GM23338 (cell line): ENCODE results near the gene VWA7. TPM values are rescaled to one million over a fixed set of nuclear protein-coding genes. Genes with fewer than 3 reads are reported as not detected.
A peak's percentile ranks its signal among the peaks of the same experiment; 100 is the strongest.
"Not testable (repeated sequence)": the region's sequence is repeated elsewhere in the genome, so short reads cannot be mapped to it uniquely, and the experiment has no call there.

Source experiments
- ATAC-seq: fragments of 200-7000 bp; cut with Tn5 transposase; 3 replicates; pipeline ENCODE4 v1.9.1; 2020
- DNase-seq: peaks from one replicate; pipeline ENCODE4 v3.0.0-alpha.2; 2015; ENCODE audit warnings: low spot score
- H2AFZ ChIP-seq: fragments of 200-600 bp; sonication (generic); 2 replicates; pipeline ENCODE4 v1.8.0; 2016; ENCODE audit warnings: antibody characterized with exemption, mild to moderate bottlenecking, moderate library complexity
- H3F3A ChIP-seq: fragments of 200-600 bp; sonication (generic); replicated peaks from 2 replicates; pipeline ENCODE4 v1.8.0; 2017; ENCODE audit warnings: antibody characterized with exemption, mixed run types, low read depth
- H3K27ac ChIP-seq: fragments of 200-600 bp; sonication (generic); 2 replicates; pipeline ENCODE4 v1.6.1; 2016; ENCODE audit warnings: low read depth
- H3K27me3 ChIP-seq: fragments of 200-600 bp; sonication (generic); 2 replicates; pipeline ENCODE4 v1.8.0; 2016; ENCODE audit warnings: mild to moderate bottlenecking, mixed run types, moderate library complexity; ENCODE audit not compliant: insufficient read depth
- H3K36me3 ChIP-seq: fragments of 200-600 bp; sonication (generic); 2 replicates; pipeline ENCODE4 v1.8.0; 2016; ENCODE audit warnings: mild to moderate bottlenecking; ENCODE audit not compliant: insufficient read depth
- H3K4me1 ChIP-seq: fragments of 200-600 bp; sonication (generic); 2 replicates; pipeline ENCODE4 v1.8.0; 2016; ENCODE audit warnings: mild to moderate bottlenecking, moderate library complexity; ENCODE audit not compliant: insufficient read depth
- H3K4me2 ChIP-seq: fragments of 200-600 bp; sonication (generic); 2 replicates; pipeline ENCODE4 v1.7.1; 2017; ENCODE audit warnings: mixed run types
- H3K4me3 ChIP-seq: fragments of 200-600 bp; sonication (generic); 2 replicates; pipeline ENCODE4 v1.6.1; 2016; ENCODE audit warnings: mixed run types
- H3K79me2 ChIP-seq: fragments of 200-600 bp; sonication (generic); replicated peaks from 2 replicates; pipeline ENCODE4 v1.8.0; 2017; ENCODE audit warnings: mild to moderate bottlenecking; ENCODE audit not compliant: insufficient read depth
- H3K9me2 ChIP-seq: fragments of 200-600 bp; sonication (generic); 2 replicates; pipeline ENCODE4 v1.8.0; 2017; ENCODE audit not compliant: insufficient read depth
- H4K20me1 ChIP-seq: fragments of 200-600 bp; sonication (generic); replicated peaks from 2 replicates; pipeline ENCODE4 v1.8.0; 2017; ENCODE audit warnings: mild to moderate bottlenecking; ENCODE audit not compliant: insufficient read depth
- H3K27ac Mint-ChIP-seq: 2 replicates; pipeline ENCODE4 v1.8.0; 2020; ENCODE audit warnings: inconsistent platforms, mild to moderate bottlenecking, moderate library complexity, mixed read lengths
- H3K27me3 Mint-ChIP-seq: 3 replicates; pipeline ENCODE4 v1.8.0; 2022; ENCODE audit warnings: low read depth, mild to moderate bottlenecking, moderate library complexity, mixed read lengths, inconsistent platforms; ENCODE audit not compliant: insufficient read depth, poor library complexity
- H3K36me3 Mint-ChIP-seq: 3 replicates; pipeline ENCODE4 v1.8.0; 2021; ENCODE audit warnings: low read depth, mild to moderate bottlenecking, inconsistent platforms, moderate library complexity, mixed read lengths
- H3K4me1 Mint-ChIP-seq: 3 replicates; pipeline ENCODE4 v1.8.0; 2020; ENCODE audit warnings: mild to moderate bottlenecking, inconsistent platforms, mixed read lengths
- H3K4me3 Mint-ChIP-seq: 3 replicates; pipeline ENCODE4 v1.8.0; 2021; ENCODE audit warnings: moderate library complexity, mild to moderate bottlenecking, inconsistent platforms, mixed read lengths
- H3K9me3 Mint-ChIP-seq: 3 replicates; pipeline ENCODE4 v1.8.0; 2020; ENCODE audit warnings: moderate library complexity, mild to moderate bottlenecking, inconsistent platforms, mixed read lengths
- CREB1 ChIP-seq: fragments of 250-450 bp; sonication (Bioruptor Pico); IDR thresholded peaks from 2 replicates; pipeline ENCODE4 v1.5.0; 2020; ENCODE audit warnings: low read depth, mild to moderate bottlenecking, moderate library complexity
- ETS1 ChIP-seq: IDR thresholded peaks from 2 replicates; pipeline ENCODE4 v1.6.1; 2016; ENCODE audit warnings: antibody characterized with exemption
- EZH2 ChIP-seq: fragments of 200-600 bp; sonication (generic); IDR thresholded peaks from one replicate; pipeline ENCODE4 v1.8.0; 2017; ENCODE audit warnings: antibody characterized with exemption, mild to moderate bottlenecking, low read depth; ENCODE audit not compliant: unreplicated experiment
- EZH2phosphoT487 ChIP-seq: fragments of 200-600 bp; sonication (generic); IDR thresholded peaks from one replicate; pipeline ENCODE4 v1.8.1; 2018; ENCODE audit warnings: antibody characterized with exemption; ENCODE audit not compliant: unreplicated experiment
- JUNB ChIP-seq: IDR thresholded peaks from one replicate; pipeline ENCODE4 v1.6.1; 2016; ENCODE audit warnings: antibody characterized with exemption; ENCODE audit not compliant: unreplicated experiment
- POLR2AphosphoS5 ChIP-seq: IDR thresholded peaks from 2 replicates; pipeline ENCODE4 v1.6.1; 2016; ENCODE audit warnings: antibody characterized with exemption, low read depth
- REST ChIP-seq: IDR thresholded peaks from one replicate; pipeline ENCODE4 v1.6.1; 2018; ENCODE audit warnings: antibody characterized with exemption; ENCODE audit not compliant: unreplicated experiment
- STAT1 ChIP-seq: IDR thresholded peaks from one replicate; pipeline ENCODE4 v1.6.1; 2016; ENCODE audit warnings: antibody characterized with exemption; ENCODE audit not compliant: unreplicated experiment
- ZNF114 ChIP-seq: fragments of 250-450 bp; sonication (Bioruptor Pico); IDR thresholded peaks from 2 replicates; pipeline ENCODE4 v1.5.0; 2020; ENCODE audit warnings: mild to moderate bottlenecking, moderate library complexity
- ZNF331 ChIP-seq: fragments of 250-450 bp; sonication (Bioruptor Pico); IDR thresholded peaks from 2 replicates; pipeline ENCODE4 v1.5.0; 2020; ENCODE audit warnings: low read depth, mild to moderate bottlenecking, moderate library complexity
- polyA plus RNA-seq: library from polyadenylated mRNA; unstranded; fragments of >200 nt; fragmentation: Nextera tagmentation; extraction: Ambion mirVana; gene quantifications from 2 replicates; pipeline ENCODE4 v1.2.1, GENCODE V29; 2016
- total RNA-seq: library from RNA; depleted of rRNA; stranded (reverse); fragments of >200 nt; shearing (Covaris generic); gene quantifications from 2 replicates; pipeline ENCODE4 v1.2.3, GENCODE V29; 2014

The VWA7 gene
- total and polyA plus RNA-seq, 2 experiments from 2014 or later = 0.07 to 0.36 TPM

GRCh38 chr6:31817133-31817928 lies 40.2 kb upstream of the VWA7 start:
- DNase-seq, ATAC-seq, H3K36me3 Mint-ChIP-seq, H2AFZ ChIP-seq, H3K9me2 ChIP-seq, H3K36me3 ChIP-seq, H3K27me3 ChIP-seq, H4K20me1 ChIP-seq, H3K9me3 Mint-ChIP-seq, H3K27ac Mint-ChIP-seq, H3K27ac ChIP-seq: not testable (repeated sequence)
- Mint-ChIP-seq H3K4me3 (peak overlapping the region; percentile 65), H3K27me3 (peaks cover 33% of the 10 kb centered on the region), H3K4me1 (peaks cover 25% of the 10 kb centered on the region)
- Histone ChIP-seq H3K4me1 (peaks cover 32% of the 10 kb centered on the region), H3K4me3 (peak overlapping the region; percentile 47), H3F3A (peaks cover 14% of the 10 kb centered on the region), H3K4me2 (peak overlapping the region; percentile 74), H3K79me2 (peaks cover 17% of the 10 kb centered on the region)

GRCh38 chr6:31815025-31815838 lies 38.1 kb upstream of the VWA7 start, which contains the start of the genes HSPA1A and HSPA1L:
Gene HSPA1A (plus strand): TSS chr6:31815543. CDS start chr6:31815757, 214 bp downstream.
Gene HSPA1L (minus strand): TSS chr6:31815283. CDS start chr6:31811972, 3,311 bp downstream.
- peak within 1 kb of the TSS; percentile 95 for H2AFZ ChIP-seq
- ATAC-seq (peak; percentile 90), DNase-seq (peak; percentile 98)
- H3K36me3 ChIP-seq = no peaks in the 10 kb centered on the region
- H3F3A ChIP-seq = peaks cover 9% of the 10 kb centered on the region; the same call in 1 of the 2 replicates
- H3K27ac ChIP-seq = peak within 1 kb of the TSS; percentile 95
- H3K9me2 ChIP-seq = no peaks in the 10 kb centered on the region
- peaks cover 9% of the 10 kb centered on the region; the same call in 1 of the 2 replicates for H4K20me1 ChIP-seq
- peak within 1 kb of the TSS; percentile 89 for H3K4me3 Mint-ChIP-seq
- H3K36me3 Mint-ChIP-seq = peaks cover 9% of the 10 kb centered on the region; the same call in 2 of the 3 replicates
- H3K4me1 Mint-ChIP-seq = peaks cover 19% of the 10 kb centered on the region
- peak within 1 kb of the TSS; percentile 63 for H3K4me3 ChIP-seq
- H3K27me3 Mint-ChIP-seq = peaks cover 29% of the 10 kb centered on the region
- peaks cover 25% of the 10 kb centered on the region for H3K4me1 ChIP-seq
- TF ChIP-seq JUNB (no peak), REST (no peak), EZH2 (no peak), POLR2AphosphoS5 (peak; percentile 99), EZH2phosphoT487 (no peak), CREB1 (0 out of 2 replicates have a peak, but pooled peaks have one; percentile 37), ETS1 (no peak), ZNF114 (CRISPR knock-in tag) (no peak), ZNF331 (no peak), STAT1 (no peak)
- H3K27me3 ChIP-seq = no peaks in the 10 kb centered on the region
- peaks cover 10% of the 10 kb centered on the region; the same call in 2 of the 3 replicates for H3K9me3 Mint-ChIP-seq
- H3K4me2 ChIP-seq = peak within 1 kb of the TSS; percentile 86
- peaks cover 17% of the 10 kb centered on the region for H3K79me2 ChIP-seq
- H3K27ac Mint-ChIP-seq = peak within 1 kb of the TSS; percentile 99
